ENCODE measurements around the gene IL26.
"Not testable (repeated sequence)": the region's sequence is repeated elsewhere in the genome, so short reads cannot be mapped to it uniquely, and the experiment has no call there.

Gene IL26

DNA sequence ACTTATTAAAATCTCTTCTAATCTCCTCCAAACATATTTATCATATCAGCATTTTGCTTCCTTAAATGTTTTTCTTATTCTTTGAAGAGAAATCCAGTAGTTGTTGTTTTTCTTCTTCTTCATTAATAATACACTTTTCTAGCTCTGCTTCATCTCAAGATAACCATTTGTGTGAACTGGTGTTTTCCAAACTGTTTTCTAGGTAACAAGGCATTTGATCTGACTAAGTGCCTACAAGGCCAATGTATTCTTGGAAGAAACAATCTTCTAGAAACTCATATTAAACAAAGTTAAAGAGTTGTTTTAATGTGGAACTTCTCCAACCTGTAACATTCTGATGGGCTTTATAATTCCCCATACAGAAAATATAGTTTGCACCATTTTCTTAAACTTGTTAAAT, 35.3 kb downstream of the IL26 start:
- no peak for DNase-seq

DNA sequence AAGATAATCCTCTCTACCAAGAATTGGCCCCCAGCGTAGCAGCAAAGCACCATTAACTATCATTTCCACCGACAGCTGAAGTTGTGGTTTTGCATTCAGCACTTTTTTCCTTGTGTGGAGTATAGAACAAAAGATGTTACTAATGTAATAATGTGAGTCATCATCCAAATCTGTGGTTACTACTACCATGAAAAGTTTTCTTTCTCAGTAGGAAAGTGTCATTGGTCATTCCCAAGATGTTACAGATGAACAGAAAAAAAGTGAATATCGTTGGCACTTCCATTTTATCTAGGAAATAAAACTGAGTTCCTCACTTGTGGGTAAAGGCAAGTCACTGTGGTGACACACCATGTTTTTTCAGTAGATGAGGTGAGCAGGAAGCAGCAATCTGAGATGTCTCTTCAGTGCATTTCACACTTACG, 35.8 kb downstream of the IL26 start:
- DNase-seq = no peak

DNA sequence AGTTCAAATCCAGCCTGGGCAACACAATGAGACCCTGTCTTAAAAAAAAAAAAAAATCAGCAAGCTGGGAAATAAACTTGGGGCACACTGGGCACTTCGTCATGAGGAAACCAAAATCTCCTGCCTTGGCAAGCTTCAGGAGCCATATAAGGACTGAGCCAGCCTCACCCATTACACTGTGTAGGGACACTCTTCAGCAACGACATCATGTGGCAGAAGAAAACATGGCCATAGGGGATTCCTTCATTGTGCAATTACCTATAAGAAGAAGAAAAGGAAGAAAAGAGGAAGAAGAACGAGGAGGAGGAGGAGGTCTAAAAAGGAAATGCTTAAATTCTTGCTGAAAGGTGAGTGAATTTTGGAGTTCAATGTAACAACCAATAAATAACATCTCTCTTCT, 40.0 kb downstream of the IL26 start:
- no peak for DNase-seq

DNA sequence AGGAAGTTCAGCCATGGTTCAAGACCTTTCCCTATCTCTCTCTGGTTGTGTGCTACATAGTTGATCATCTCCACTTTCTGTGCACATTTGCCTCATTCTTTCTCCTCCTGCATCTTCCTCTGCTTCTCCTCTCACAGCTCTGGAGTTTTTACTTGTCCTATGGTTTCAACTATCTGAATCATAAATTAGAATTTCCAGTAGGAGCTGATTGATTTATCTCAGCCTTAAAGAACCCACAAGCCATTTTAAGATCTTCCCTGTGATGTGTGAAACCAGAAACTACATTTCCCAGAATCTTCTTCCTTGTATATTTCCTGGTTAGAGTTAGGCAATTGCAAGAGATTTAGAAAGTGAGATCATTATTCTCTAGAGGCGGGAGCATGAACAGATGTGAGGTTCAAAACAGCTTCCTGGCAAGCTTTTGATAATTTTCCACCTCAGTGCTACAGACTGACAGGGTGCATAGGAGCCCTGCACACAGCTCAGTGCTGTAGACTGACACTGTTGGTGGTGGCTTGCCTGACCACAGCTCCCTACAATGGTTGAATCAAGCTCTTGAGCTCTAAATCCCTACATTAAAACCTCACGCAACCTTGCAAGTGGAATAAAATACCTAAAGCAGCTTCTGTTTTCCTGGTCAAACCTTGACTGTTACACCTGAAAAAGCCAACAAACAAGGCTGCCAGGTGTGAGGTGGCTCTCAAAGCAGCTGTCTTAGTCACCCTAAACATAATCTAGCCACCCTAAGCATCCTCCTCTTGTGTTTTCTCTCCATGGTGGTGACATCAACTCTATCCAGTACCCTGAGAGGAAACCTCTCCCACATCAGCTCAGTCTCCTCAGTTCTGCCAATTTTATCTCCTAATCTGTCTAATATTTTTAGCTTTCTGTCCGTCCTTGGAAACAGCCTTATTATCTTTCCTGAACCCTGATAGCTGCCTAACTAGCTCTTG, 44.5 kb downstream of the IL26 start:
- no peak for DNase-seq

DNA sequence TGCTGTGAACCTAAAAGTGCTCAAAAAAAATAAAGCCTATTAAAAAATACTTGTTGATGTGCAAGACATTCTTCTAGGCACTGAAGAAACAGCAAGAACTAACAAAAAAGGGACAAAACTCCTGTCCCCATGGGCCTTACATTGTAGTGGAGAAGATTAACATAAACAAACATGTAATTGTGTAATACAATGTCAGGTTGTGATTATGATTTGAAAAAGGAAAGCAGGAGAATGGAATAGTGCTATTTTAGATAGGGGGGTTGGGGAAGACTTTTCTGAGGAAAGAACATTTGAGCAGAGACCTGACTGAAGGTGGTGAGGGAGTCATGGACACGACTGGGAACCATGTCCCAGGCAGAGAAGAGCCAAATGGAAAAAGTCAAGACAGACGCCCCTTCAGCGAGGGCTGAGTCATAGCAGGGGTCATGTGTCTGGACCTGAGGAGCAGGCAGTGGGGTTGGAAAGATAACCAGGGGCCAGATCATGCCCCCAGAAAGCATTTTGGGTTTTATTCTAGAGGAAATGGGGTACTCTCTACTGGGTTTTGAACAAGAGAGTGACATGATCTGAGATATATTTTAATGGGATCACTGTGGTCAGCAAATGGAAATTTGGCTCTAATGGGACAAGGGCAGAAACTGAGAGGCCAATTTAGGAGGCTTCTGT, 46.7 kb downstream of the IL26 start:
- DNase-seq = no peak

DNA sequence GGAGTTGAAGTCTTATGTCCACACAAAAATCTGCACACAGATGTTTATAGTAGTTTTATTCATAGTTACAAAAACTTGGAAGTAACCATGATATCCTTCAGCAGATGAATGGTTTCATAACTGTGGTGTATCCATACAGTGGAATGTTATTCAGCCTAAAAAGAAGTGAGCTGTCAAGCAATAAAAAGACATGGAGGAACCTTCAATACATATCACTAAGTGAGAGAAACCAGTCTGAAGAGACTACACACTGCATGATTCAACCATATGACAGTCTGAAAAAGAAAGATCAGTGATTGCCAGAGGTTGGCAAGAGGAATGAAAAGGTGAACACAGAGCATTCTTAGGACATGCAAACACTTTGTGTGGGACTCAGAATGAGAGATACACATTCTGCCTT, 47.4 kb downstream of the IL26 start:
- DNase-seq = no peak

DNA sequence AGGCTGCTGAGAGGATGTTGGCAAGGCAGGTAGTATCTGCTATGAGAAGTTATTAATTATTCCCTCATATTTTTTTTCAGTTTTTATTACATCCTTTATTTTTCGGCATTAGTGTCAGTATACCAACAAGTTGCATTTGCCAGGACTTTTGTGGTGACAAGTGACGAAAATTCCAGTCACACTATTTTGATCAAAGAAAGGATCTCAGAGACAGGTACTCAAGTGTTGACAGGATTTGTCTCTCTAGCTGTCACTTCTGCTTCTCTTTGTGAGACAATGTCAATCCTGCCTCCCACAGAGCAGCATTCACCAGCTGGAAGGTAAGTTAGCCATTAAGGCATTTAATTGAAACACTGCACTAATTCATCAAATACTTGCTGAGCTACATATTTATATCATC, 48.0 kb downstream of the IL26 start:
- DNase-seq = no peak

DNA sequence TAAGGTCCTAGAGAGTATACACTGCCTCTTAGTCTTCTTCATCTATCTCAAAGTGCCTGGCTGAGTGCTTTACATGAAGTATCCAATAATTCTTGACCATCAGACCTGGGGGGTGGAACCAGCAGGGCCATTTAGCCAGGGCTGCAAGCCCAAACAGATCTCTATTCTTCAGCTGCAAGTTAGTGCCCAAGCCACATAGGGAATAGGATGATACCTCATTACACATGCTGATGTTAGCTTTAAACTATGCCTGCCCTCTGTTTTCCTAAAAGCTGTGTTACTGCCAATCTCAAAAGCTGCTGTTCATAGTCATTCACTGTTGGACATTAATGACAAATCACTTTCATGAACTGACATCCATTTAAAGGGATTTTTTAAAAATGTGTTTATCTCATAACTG, 49.4 kb downstream of the IL26 start:
- no peak for DNase-seq

DNA sequence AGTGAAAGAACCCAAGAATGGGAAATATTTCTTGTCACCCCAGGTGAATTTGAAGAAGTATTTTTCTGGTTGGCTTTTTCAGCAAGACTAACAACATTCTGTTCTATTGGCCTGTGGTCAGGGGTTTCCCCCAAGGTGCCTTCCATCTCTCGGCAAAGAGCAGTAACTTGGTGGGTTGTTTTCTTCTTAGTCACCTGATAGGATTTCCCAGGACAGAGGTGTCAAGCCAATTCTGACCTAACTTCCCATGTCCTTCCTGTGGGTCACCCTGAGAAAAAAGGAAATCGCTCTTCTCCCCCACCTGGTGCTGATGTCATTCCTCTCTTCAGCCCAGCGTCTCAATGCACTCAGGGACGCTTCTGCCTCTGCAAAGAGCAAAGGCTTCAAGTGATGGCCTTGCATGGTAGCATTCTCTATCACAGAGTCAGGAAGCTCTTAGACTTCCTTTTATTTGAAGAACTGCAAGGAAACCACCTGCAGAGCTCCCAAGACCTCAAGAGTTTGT, 50.0 kb downstream of the IL26 start:
- DNase-seq = no peak

DNA sequence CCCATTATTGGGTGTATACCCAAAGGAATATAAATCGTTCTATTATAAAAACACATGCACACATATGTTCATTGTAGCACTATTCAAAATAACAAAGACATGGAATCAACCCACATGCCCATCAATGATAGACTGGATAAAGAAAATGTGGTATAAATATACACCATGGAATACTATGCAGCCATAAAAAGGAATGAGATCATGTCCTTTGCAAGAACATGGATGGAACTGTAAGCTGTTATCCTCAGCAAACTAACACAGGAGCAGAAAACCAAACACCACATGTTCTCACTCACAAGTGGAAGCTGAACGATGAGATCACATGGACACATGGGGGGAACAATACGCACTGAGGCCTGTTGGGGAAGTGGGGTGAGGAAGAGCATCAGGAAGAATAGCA, 50.8 kb downstream of the IL26 start:
- not testable (repeated sequence) for DNase-seq

DNA sequence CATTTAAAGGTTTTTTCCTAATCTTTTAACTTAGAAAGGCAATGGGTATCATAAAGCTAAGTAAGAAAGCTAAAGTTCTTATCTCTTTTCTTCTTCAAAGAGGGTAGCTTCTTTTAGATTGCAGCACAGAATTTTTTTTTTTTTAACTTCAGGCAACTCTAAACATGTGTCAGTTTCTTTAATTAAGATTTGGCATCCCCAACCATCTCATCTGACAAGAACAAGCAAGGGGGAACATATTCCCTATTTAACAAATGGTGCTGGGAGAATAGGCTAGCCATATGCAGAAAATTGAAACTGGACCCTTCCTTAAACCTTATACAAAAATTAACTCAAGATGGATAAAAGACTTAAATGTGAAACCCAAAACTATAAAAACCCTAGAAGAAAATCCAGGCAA, 51.8 kb downstream of the IL26 start:
- no peak for DNase-seq

DNA sequence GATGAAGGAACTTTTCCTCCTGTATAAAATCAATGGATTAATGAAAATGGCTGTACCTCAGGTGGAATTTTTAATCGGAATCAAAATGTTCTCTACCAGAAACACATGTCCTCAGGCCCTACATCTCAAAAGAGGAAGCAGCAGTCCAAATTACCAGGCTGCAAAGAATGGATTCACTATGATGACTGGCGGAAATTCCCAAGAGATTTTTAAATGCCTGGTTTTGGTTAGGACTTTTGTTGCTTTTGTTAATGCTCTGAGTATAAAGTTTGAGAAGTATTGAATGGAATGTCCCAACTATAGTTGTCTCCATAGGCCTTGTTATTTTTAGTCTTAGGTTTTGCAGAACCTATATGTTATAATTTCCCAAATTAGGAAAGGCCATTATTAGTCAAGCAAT, 54.9 kb downstream of the IL26 start:
- DNase-seq = no peak

DNA sequence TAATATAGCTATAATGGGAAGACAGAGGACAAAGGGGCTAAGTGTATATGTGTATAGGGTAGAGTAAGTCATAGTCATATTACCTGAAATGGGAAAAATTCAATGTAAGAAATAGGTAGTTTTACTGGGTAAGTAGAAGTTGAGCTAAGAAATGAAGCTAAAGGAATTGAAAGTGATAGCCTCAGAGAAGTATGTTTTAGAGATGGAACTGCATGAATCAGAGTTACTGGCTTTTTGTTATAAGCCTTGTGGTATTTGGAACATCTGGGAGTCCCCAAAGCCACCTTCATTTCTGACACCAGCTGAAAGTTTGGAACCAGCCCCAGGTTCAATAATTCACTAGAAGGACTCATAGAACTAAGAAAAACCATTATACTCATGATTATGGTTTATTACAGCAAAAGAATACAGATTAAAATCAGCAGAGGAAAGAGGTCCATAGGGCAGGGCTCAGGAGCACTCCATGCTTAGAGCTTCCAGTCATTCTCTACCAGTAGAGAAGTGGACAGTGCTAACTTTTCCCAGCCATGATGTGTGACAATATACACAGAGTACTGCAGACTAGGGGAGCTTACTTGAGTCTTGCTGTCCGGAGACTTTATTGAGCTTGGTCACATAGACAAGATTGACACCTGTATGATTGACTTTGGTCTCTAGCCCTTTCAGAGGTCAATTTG, 56.3 kb downstream of the IL26 start:
- DNase-seq = no peak

DNA sequence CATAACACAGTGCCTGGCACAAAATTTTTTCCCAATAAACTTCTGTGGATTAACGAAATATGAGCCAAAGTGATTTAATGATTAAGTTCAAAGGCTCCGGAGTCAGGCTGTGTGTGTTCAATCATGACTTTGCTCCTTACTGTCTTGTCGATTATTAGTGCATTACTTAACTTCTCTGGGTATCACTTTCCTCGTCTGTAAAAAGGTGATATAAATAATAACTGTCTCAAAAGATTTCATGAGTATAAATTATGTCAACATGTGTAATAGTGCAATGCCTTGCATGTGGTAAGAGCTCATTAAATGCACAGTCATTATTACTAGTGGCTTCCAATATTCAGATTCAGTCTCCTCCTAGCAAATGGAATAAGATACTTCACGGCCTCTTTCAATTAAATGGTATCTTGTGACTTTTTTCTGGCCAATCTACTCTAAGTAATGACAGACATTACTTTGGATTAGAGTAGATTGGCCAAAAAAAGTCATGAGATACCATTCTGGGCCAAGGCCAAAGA, 59.2 kb downstream of the IL26 start:
- no peak for DNase-seq

DNA sequence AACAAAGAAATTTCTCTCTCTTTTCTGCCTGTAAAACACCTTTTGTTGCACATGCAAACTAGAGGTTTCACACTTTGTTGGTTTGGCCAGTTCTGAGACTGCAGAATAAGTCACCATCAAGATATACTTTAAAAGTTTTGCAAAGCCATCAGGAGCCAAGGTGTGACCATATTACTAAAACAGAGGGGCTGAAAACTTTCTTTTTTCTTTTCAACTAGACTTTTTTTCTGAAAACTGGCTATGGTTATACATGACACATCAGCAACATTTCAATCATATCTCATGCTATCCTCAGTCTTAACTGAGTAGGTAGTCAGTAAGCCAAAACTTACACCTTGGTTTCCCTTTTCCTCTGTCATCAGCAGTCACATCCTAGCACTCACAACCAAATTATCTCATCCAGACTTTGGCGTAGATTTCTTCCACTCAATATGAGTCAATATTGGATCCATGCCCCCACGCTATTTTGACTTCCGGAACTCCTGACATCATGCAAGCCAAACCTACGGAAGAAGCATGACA, 62.0 kb downstream of the IL26 start:
- DNase-seq = no peak

DNA sequence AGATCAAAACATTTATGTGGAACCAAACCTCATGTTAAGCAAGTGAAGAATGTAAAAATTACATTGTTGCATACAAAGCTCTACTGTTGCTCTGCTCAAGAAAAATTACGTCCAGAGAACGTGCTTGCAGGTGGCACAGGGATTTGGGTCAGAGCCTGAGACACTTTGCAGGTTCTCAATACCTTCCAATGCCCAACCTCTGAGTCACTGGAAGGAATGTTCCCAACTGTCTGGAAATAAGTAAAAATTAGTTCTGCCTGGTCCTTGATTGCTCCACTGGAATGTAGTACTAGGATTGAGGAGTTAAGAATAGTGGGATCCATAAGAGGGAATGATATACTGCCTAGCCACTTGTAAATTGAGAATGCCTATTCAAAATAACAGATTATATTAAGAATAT, 63.2 kb downstream of the IL26 start:
- no peak for DNase-seq

DNA sequence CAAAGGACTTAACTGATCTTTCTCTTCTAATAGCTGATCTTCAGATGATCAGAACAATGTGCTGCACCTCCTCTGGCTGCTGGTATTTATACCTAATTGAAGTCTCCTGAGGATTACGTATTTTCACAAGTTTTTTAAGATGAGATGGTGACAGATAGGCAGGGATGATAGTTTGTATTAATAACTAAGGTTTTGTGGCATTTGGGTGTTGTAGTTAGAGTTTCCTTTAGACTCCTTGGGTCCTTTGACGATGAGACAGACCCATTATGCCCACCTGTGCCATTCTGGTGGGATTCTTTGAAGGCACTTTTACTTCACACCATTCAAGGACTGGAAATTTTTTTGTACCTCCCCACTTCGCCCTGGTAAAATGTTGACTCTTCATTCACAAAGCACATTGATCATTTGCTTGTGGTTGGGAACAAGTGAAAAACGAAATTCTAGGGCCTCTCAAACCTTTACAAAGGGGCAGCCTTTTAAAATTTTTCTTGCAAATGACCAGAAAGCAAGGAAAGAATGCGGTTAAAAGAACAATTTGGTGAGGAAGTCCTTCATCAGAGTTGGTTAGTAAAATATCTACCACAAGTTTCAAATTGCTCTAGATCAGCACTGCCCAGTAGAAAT, 65.8 kb downstream of the IL26 start, which contains the start of gene IFNG:
Gene IFNG (minus strand): TSS at position 60 of the 624 bp plus-strand sequence. CDS start 125 bp downstream, outside the sequence.
- DNase-seq = no peak

DNA sequence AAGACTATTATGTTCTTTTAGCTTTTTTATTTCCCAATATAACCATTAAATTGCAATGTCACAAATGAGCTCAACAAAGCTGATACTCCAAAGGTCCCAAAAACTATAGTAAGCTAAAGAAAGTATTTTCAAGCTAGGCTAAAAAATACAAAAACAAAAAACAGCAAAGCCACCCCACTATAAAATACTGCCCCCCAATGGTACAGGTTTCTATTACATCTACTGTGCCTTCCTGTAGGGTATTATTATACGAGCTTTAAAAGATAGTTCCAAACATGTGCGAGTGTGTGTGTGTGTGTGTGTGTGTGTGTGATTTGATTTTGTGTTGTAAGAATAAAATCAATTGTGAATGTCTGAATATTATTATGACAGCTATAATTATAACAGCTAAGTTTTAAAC, 67.2 kb downstream of the IL26 start:
- DNase-seq = no peak

DNA sequence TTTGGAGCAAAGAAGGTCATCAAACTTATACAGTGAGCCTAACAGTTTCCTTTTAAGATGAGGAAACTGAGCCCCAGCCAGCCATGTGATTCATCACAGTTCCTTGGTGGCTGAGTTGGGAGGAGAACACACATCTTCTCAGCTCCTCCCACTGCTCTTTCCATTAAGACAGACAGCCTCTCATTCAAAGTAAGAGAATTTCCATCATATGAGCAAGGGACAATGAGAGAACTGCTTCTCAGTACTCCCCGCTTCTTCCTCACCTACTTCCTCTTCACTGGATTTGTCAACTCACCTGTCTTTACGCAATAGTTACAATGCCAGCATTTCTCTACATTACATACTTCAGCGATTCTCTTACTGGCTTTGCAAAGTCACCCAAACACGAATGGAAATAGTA, 68.2 kb downstream of the IL26 start:
- no peak for DNase-seq

DNA sequence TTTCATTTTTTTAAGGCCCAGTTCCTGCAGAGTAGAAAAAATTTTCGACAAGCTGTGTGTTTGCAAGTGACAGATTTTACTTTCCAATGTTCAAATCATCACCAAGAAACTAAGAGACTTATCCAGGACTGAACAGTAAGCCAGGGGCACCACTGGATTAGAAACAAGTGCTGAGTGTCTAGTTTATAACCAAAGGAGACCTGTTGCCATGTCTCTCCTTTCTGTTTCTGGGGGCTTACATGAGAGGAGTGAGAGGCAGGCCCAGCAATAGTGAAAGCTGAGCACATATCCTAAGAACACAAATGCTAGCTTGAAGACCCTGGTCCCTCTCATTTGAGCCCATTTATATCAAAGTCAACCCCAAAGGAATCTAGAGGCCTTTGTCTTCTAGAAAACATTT, 69.0 kb downstream of the IL26 start:
- DNase-seq = no peak

DNA sequence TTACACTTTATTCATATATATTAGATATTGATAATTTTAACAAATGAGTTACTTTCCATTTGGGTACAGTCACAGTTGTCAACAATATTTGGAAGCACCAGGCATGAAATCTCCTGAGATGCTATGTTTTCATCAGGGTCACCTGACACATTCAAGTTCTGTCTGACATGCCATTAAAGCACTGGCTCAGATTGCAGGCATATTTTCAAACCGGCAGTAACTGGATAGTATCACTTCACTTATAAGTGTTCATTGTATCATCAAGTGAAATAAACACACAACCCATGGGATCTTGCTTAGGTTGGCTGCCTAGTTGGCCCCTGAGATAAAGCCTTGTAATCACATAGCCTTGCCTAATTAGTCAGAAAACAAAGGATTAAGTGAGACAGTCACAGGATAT, 70.8 kb downstream of the IL26 start:
- no peak for DNase-seq
